Activated naive CD8-positive, alpha-beta T cell (primary cell): Measurements from ENCODE around the gene ATAD3B.

ENCODE experiments used
- H3K27ac Mint-ChIP-seq: one replicate; pipeline ENCODE4 v1.8.0; 2021; ENCODE audit warnings: mixed read lengths
- H3K27me3 Mint-ChIP-seq: one replicate; pipeline ENCODE4 v1.8.0; 2021; ENCODE audit warnings: mixed read lengths
- H3K36me3 Mint-ChIP-seq: one replicate; pipeline ENCODE4 v1.8.0; 2021; ENCODE audit warnings: mixed read lengths
- H3K4me1 Mint-ChIP-seq: one replicate; pipeline ENCODE4 v1.8.0; 2021; ENCODE audit warnings: low read depth, mixed read lengths
- H3K4me3 Mint-ChIP-seq: one replicate; pipeline ENCODE4 v1.8.0; 2021; ENCODE audit warnings: mild to moderate bottlenecking, mixed read lengths
- H3K9me3 Mint-ChIP-seq: one replicate; pipeline ENCODE4 v1.8.0; 2021; ENCODE audit warnings: low read depth, mixed read lengths

ATAD3B gene

GRCh38 chr1:1543706-1544099 is 72.1 kb downstream of the ATAD3B start:
- no peaks in the 10 kb centered on the region for H3K27me3 Mint-ChIP-seq
- H3K36me3 Mint-ChIP-seq, result no peaks in the 10 kb centered on the region
- no peaks in the 10 kb centered on the region for H3K9me3 Mint-ChIP-seq
- H3K27ac Mint-ChIP-seq, result no peak overlapping the region
- peaks cover 3% of the 10 kb centered on the region for H3K4me1 Mint-ChIP-seq
- no peak overlapping the region for H3K4me3 Mint-ChIP-seq

- no peaks in the 10 kb centered on the region for H3K36me3 Mint-ChIP-seq
- no peaks in the 10 kb centered on the region for H3K9me3 Mint-ChIP-seq
- H3K4me3 Mint-ChIP-seq, result no peak overlapping the region
- no peaks in the 10 kb centered on the region for H3K27me3 Mint-ChIP-seq
- H3K4me1 Mint-ChIP-seq, result peaks cover 3% of the 10 kb centered on the region
- no peak overlapping the region for H3K27ac Mint-ChIP-seq
Measured at GRCh38 chr1:1544544-1544943, 73.0 kb downstream of the ATAD3B start.
